ENCODE results near the gene ZNF496.

GRCh38 chr1:247288341-247288740, 43.3 kb downstream of the ZNF496 start:
- no peak for TF ChIP-seq CTCF (IDR thresholded peaks at IDR 0.05)
- TF ChIP-seq ZFX (IDR thresholded peaks at IDR 0.05; ENCODE audit: borderline replicate concordance) = no peak
